ENCODE data around the gene ADAMTS17. TPM values are rescaled to one million over a fixed set of nuclear protein-coding genes. Genes with fewer than 3 reads are reported as not detected.

ADAMTS17 gene
- total RNA-seq, 1 donor from 2014 or later = 0.99 TPM

DNA sequence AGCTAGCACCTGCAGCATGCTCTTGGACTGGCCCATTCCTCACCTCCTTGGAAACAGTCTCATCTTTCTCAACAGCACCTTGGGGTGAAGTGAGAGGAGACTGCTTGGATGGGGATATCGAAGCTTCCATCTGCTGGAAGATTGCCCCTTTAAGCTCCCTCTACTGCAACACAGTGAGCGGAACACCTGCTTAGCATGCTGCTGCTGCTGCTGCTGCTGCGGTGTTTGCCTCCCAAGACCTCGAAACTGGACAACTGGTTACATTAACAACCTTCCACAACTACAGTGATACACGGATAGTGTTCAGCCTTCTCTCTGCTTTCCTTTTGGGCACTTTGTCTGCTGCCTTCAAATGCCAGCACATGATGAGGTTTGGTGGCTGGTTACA, 354.7 kb downstream of the ADAMTS17 start:
- TF ChIP-seq, protein P1, sequence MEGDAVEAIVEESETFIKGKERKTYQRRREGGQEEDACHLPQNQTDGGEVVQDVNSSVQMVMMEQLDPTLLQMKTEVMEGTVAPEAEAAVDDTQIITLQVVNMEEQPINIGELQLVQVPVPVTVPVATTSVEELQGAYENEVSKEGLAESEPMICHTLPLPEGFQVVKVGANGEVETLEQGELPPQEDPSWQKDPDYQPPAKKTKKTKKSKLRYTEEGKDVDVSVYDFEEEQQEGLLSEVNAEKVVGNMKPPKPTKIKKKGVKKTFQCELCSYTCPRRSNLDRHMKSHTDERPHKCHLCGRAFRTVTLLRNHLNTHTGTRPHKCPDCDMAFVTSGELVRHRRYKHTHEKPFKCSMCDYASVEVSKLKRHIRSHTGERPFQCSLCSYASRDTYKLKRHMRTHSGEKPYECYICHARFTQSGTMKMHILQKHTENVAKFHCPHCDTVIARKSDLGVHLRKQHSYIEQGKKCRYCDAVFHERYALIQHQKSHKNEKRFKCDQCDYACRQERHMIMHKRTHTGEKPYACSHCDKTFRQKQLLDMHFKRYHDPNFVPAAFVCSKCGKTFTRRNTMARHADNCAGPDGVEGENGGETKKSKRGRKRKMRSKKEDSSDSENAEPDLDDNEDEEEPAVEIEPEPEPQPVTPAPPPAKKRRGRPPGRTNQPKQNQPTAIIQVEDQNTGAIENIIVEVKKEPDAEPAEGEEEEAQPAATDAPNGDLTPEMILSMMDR (IDR thresholded peaks at IDR 0.05; ENCODE audit: borderline replicate concordance) = no peak
- peaks cover 17% of the 10 kb centered on the region for H3K4me1 ChIP-seq
- intact Hi-C loops (cut with micrococcal nuclease) = no loop called here

DNA sequence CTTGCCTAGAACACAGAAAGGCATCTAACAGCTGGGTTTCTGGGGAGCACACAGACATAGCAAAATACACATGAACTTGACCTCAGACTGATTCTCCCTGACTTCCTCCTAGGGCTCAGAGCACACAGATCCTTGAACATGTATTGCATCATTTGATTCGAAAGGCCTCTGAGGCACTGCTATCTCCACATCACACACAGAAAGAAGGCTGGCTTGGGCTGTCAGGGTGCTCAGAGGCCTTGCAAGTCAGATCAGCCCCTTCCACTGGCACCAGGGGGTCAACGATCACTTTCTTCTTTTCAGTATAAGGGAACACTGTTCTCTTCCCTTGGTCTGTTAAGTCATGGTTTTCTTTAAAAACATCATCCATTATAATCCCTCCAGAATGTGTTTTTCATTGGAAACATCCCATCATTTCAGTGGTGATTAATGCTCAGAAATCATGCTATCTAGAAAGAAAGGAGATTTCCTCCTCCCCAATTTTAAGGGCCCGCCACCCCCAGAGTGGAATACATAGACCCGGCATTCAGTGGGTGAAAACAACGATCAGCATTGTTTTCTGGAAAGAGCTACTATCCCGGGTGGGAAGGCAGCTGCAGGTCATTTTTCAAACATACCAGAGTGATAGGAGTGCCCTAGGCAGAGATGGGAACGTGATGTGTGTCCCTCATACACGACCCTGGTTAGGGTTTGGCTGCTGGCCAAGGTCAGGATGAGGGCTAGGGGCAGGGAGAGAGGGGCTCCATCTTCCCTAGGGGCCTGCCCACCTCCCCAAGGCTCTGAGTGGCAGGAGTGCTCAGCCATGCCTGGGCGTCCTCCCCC, 355.3 kb downstream of the ADAMTS17 start:
- Histone ChIP-seq H3K36me3 (no peaks in the 10 kb centered on the region), H3K4me1 (peaks cover 17% of the 10 kb centered on the region), H3K9me3 (replicated peaks) (peaks cover 5% of the 10 kb centered on the region), H3K27me3 (ENCODE audit: low read depth) (no peaks in the 10 kb centered on the region), H3K4me3 (no peak overlapping the region), H3K27ac (replicated peaks) (no peak overlapping the region)
- TF ChIP-seq, protein P1 (IDR thresholded peaks at IDR 0.05; ENCODE audit: borderline replicate concordance) = no peak
- DNase-seq = no peak
- intact Hi-C loops (cut with micrococcal nuclease) = no loop called here

More for the DNA sequence above, 354.7 kb downstream of the ADAMTS17 start:
- no peak overlapping the region for H3K4me3 ChIP-seq
- DNase-seq = no peak
- H3K27me3 ChIP-seq (ENCODE audit: low read depth) = no peaks in the 10 kb centered on the region
- H3K9me3 ChIP-seq (replicated peaks) = peaks cover 5% of the 10 kb centered on the region
- H3K27ac ChIP-seq (replicated peaks) = no peak overlapping the region
- no peaks in the 10 kb centered on the region for H3K36me3 ChIP-seq

DNA sequence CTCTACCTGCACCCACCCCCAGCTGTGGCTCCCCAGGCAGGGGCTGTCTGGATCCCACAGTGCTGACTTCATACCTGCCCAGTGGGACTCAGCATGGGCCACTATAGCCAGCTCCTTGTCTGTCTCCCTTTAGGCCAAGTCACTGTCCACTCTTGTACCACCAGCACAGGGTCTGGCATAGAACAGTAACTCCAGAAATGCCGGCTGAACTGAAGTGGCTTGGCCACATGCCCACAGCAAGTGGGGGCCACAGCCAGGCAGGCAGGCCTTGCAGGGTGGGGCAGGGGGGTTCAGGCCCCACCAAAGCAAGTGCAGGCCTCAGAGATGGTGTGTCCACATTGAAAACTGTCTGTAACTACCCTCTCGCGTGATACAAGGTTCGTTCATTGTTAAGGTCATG, 355.9 kb downstream of the ADAMTS17 start:
- no peaks in the 10 kb centered on the region for H3K36me3 ChIP-seq
- no peak for DNase-seq
- no peak overlapping the region for H3K27ac ChIP-seq (replicated peaks)
- H3K27me3 ChIP-seq (ENCODE audit: low read depth) = no peaks in the 10 kb centered on the region
- intact Hi-C loops (cut with micrococcal nuclease) = no loop called here
- H3K4me1 ChIP-seq = peaks cover 23% of the 10 kb centered on the region
- no peak overlapping the region for H3K4me3 ChIP-seq
- TF ChIP-seq, protein P1 (IDR thresholded peaks at IDR 0.05; ENCODE audit: borderline replicate concordance) = no peak
- peaks cover 5% of the 10 kb centered on the region for H3K9me3 ChIP-seq (replicated peaks)

DNA sequence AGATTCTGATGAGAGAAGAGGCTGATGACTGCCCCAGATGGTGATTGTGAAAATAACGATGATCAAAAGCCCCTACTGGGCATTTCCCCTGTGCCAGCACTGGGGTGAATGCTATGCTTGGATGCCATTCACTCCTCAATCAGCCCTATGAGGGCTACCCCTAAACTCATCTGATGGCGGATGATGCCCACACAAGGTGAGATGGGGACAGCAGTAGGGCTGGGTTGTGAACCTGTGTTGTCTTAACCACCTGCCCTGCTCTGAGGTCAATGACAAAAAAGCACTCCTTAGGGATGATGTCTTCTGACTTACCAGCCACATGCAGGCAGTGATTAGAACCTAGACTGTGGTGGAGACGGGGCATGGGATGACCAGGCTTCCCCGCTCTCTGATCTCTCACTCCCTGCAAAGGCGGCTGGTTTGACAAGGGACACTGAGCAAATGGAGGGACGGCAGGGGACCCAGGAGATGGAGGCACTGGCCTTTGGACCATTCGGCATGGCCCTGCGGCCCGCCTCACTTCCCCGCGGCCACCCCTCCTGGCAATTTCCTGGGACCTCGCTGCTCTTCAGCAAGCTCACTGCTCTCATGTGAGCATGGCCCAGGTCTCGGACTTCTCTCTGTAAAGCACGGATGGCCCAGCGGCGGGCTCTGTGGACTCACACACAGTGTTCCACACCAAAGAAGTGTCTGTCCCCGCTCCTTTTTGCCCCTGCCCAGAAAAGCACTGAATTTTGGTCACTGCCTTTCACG, 357.1 kb downstream of the ADAMTS17 start:
- H3K4me3 ChIP-seq = no peak overlapping the region
- no peaks in the 10 kb centered on the region for H3K27me3 ChIP-seq (ENCODE audit: low read depth)
- peaks cover 31% of the 10 kb centered on the region for H3K4me1 ChIP-seq
- TF ChIP-seq, protein P1 (IDR thresholded peaks at IDR 0.05; ENCODE audit: borderline replicate concordance) = no peak
- peaks cover 5% of the 10 kb centered on the region for H3K9me3 ChIP-seq (replicated peaks)
- no peak overlapping the region for H3K27ac ChIP-seq (replicated peaks)
- intact Hi-C loops (cut with micrococcal nuclease) = no loop called here
- H3K36me3 ChIP-seq = no peaks in the 10 kb centered on the region
- DNase-seq = no peak

DNA sequence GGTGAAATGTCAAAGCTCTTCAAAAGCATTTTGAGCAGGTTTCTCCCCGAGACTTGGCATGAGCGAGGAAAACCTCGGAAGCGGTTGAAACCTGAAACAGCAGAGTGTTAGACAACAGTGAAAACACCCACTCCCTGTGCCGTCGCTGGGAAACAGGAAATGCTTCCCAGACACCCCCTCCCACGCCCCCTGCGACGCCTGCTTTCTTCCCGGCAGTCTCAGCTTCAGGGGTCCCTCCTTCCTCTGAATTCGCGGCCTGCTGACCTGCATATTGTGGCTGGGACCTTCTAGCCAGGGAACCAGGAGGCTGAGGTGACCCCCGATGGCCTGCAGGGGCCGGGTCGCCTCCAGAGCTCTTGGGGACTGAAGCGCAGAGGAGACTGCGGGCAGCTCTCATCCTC, 357.9 kb downstream of the ADAMTS17 start:
- intact Hi-C loops (cut with micrococcal nuclease) = no loop called here
- Histone ChIP-seq H3K27ac (replicated peaks) (peak overlapping the region; percentile 79), H3K36me3 (no peaks in the 10 kb centered on the region), H3K27me3 (ENCODE audit: low read depth) (no peaks in the 10 kb centered on the region), H3K4me3 (peak overlapping the region; percentile 4), H3K9me3 (replicated peaks) (peaks cover 5% of the 10 kb centered on the region), H3K4me1 (peaks cover 31% of the 10 kb centered on the region)
- DNase-seq = no peak
- TF ChIP-seq, protein P1 (IDR thresholded peaks at IDR 0.05; ENCODE audit: borderline replicate concordance) = no peak
